Anterior cingulate cortex (tissue), 58 donors: ENCODE measurements around the gene SORBS1.

ENCODE experiments used
- DNase-seq, 58 donors: peaks; one replicate each; lab custom pipeline; 2025; lab: John Stamatoyannopoulos, UW

SORBS1 gene

GRCh38 chr10:95518455-95519452 is 42.4 kb downstream of the SORBS1 start:
- DNase-seq = peak in 22 of 58 donors; percentile 4 to 66 (median 16)

- DNase-seq = peak in 2 of 58 donors; percentile 12 to 28
These were observed 43.4 kb downstream of the SORBS1 start for GRCh38 chr10:95517536-95518454.

GRCh38 chr10:95516774-95517373 is 44.3 kb downstream of the SORBS1 start:
- no peak for DNase-seq

- peak in 51 of 58 donors; percentile 5 to 91 (median 49) for DNase-seq
These were observed 47.2 kb downstream of the SORBS1 start for GRCh38 chr10:95513941-95514392.

- peak in 1 of 58 donors; percentile 18 for DNase-seq
These were observed 48.1 kb downstream of the SORBS1 start for GRCh38 chr10:95513008-95513589.

GRCh38 chr10:95511314-95511713 is 49.9 kb downstream of the SORBS1 start:
- DNase-seq = no peak

- peak in 1 of 58 donors; percentile 21 for DNase-seq
These were observed 51.9 kb downstream of the SORBS1 start for GRCh38 chr10:95509251-95509650.

- DNase-seq = no peak
These were observed 52.4 kb downstream of the SORBS1 start for GRCh38 chr10:95508730-95509129.

GRCh38 chr10:95506056-95506737 is 55.0 kb downstream of the SORBS1 start:
- no peak for DNase-seq

GRCh38 chr10:95505641-95506040 is 55.5 kb downstream of the SORBS1 start:
- no peak for DNase-seq

- no peak for DNase-seq
These were observed 56.0 kb downstream of the SORBS1 start for GRCh38 chr10:95505084-95505610.

GRCh38 chr10:95504246-95504691 is 56.9 kb downstream of the SORBS1 start:
- DNase-seq = peak in 9 of 58 donors; percentile 11 to 74 (median 25)

GRCh38 chr10:95503526-95503925 is 57.6 kb downstream of the SORBS1 start:
- no peak for DNase-seq

- no peak for DNase-seq
These were observed 58.2 kb downstream of the SORBS1 start for GRCh38 chr10:95503001-95503400.

GRCh38 chr10:95502377-95502776 is 58.8 kb downstream of the SORBS1 start:
- DNase-seq = no peak

- peak in 2 of 58 donors; percentile 28 to 35 for DNase-seq
These were observed 59.7 kb downstream of the SORBS1 start for GRCh38 chr10:95501203-95502094.

- peak in 1 of 58 donors; percentile 13 for DNase-seq
These were observed 60.5 kb downstream of the SORBS1 start for GRCh38 chr10:95500649-95501048.

GRCh38 chr10:95500097-95500496 is 61.1 kb downstream of the SORBS1 start:
- DNase-seq = no peak
